Caco-2 (cell line): Measurements from ENCODE around the gene IL23A. TPM values are rescaled to one million over a fixed set of nuclear protein-coding genes. Genes with fewer than 3 reads are reported as not detected.
"Not testable (repeated sequence)": the region's sequence is repeated elsewhere in the genome, so short reads cannot be mapped to it uniquely, and the experiment has no call there.

ENCODE experiments used
- BruUV-seq: library from RNA; stranded (reverse); fragments of 400-500 nt; replicated peaks from 2 replicates; lab custom pipeline; 2021; lab: Mats Ljungman, UMichigan
- CTCF ChIA-PET: fragments of 300-600 bp; sonication (Branson Sonifier 250); formaldehyde crosslinking; loops from one replicate; lab custom pipeline; 2022; ENCODE audit warnings: antibody characterized with exemption; lab: Charles Lee
- POLR2A ChIA-PET: fragments of 300-600 bp; sonication (Branson Sonifier 250); formaldehyde crosslinking; loops from one replicate; lab custom pipeline; 2022; ENCODE audit warnings: antibody characterized with exemption; lab: Charles Lee
- DNase-seq, 2 experiments: peaks; one replicate each; pipeline versions ENCODE4 v3.0.0 to v3.0.0-alpha.2; 2020 to 2022
- H3K27me3 ChIP-seq: replicated peaks from 2 replicates; pipeline ENCODE4 v1.6.0; 2011; ENCODE audit warnings: low read length; ENCODE audit not compliant: control insufficient read depth, insufficient read depth
- H3K36me3 ChIP-seq: 2 replicates; pipeline ENCODE4 v1.5.1; 2011; ENCODE audit warnings: low read length; ENCODE audit not compliant: control insufficient read depth, insufficient read depth
- H3K4me1 ChIP-seq: fragments of 250-450 bp; sonication (Bioruptor Pico); 2 replicates; pipeline ENCODE4 v1.5.1; 2020; ENCODE audit warnings: mild to moderate bottlenecking
- H3K4me3 ChIP-seq: 2 replicates; pipeline ENCODE4 v1.5.1; 2011; ENCODE audit warnings: low read depth, mild to moderate bottlenecking, control low read depth, low read length
- H3K9me3 ChIP-seq: fragments of 250-450 bp; sonication (Bioruptor Pico); 2 replicates; pipeline ENCODE4 v1.5.1; 2020; ENCODE audit warnings: mild to moderate bottlenecking, moderate library complexity
- H3K27ac Mint-ChIP-seq: one replicate; pipeline ENCODE4 v1.8.0; 2022; ENCODE audit warnings: mixed read lengths; ENCODE audit not compliant: unreplicated experiment
- H3K27me3 Mint-ChIP-seq: one replicate; pipeline ENCODE4 v1.8.0; 2022; ENCODE audit warnings: mixed read lengths; ENCODE audit not compliant: insufficient read depth, unreplicated experiment
- H3K36me3 Mint-ChIP-seq: one replicate; pipeline ENCODE4 v1.8.0; 2022; ENCODE audit warnings: mild to moderate bottlenecking, mixed read lengths; ENCODE audit not compliant: insufficient read depth, unreplicated experiment
- H3K4me1 Mint-ChIP-seq: one replicate; pipeline ENCODE4 v1.8.0; 2022; ENCODE audit warnings: low read depth, mixed read lengths; ENCODE audit not compliant: unreplicated experiment
- H3K4me3 Mint-ChIP-seq: one replicate; pipeline ENCODE4 v1.8.0; 2022; ENCODE audit warnings: mild to moderate bottlenecking, moderate library complexity, mixed read lengths; ENCODE audit not compliant: unreplicated experiment
- H3K9me3 Mint-ChIP-seq: one replicate; pipeline ENCODE4 v1.8.0; 2022; ENCODE audit warnings: mixed read lengths; ENCODE audit not compliant: unreplicated experiment
- CTCF ChIP-seq, 2 experiments: fragments of 200-600 bp in 1 of 2; IDR thresholded peaks; 1 replicate in 1 of 2; 2 replicates in 1 of 2; pipeline versions ENCODE4 v1.5.1 to v1.8.0; 2011 to 2022; ENCODE audit warnings: antibody characterized with exemption in 1 of 2, control low read depth in 1 of 2, inconsistent platforms in 1 of 2, low read depth in 1 of 2, low read length in 1 of 2, mild to moderate bottlenecking in 1 of 2, moderate library complexity in 1 of 2; ENCODE audit not compliant: insufficient read depth in 1 of 2, severe bottlenecking in 1 of 2, unreplicated experiment in 1 of 2
- intact Hi-C: fragments of 100-400 bp; cut with micrococcal nuclease; formaldehyde crosslinking; loops from one replicate; pipeline ENCODE4 v1.10.0; 2022; ENCODE audit not compliant: unreplicated experiment
- total RNA-seq: library from RNA; stranded (reverse); gene quantifications from 2 replicates; pipeline ENCODE4 v1.2.3, GENCODE V29; 2022

Gene IL23A
- total RNA-seq, 1 experiment from 2014 or later, result 0.48 TPM

GRCh38 chr12:56341616-56342015 lies 2.9 kb downstream of the IL23A start:
- intact Hi-C loops, result no loop called here
- CTCF ChIA-PET, result interaction anchor here (0.6 to 0.9 kb wide), 2 partner anchors 11 to 26 kb away, joined by 4 to 9 read pairs; partner anchors contain the start of gene CNPY2
- H3K4me1 Mint-ChIP-seq, result peaks cover 5% of the 10 kb centered on the region
- no TSS peak for BruUV-seq
- Histone ChIP-seq H3K9me3 (no peaks in the 10 kb centered on the region), H3K4me3 (no peak overlapping the region), H3K27me3 (no peaks in the 10 kb centered on the region), H3K36me3 (peaks cover 5% of the 10 kb centered on the region), H3K4me1 (no peaks in the 10 kb centered on the region; the same call in 1 of the 2 replicates)
- POLR2A ChIA-PET, result interaction anchor here (1.2 kb wide), 1 partner anchor 18 kb away, joined by 3 read pairs; the partner anchor contains the start of gene STAT2
- no peak overlapping the region for H3K4me3 Mint-ChIP-seq
- no peaks in the 10 kb centered on the region for H3K9me3 Mint-ChIP-seq
- no peak for DNase-seq
- no peaks in the 10 kb centered on the region for H3K27me3 Mint-ChIP-seq
- H3K36me3 Mint-ChIP-seq, result peaks cover 12% of the 10 kb centered on the region
- H3K27ac Mint-ChIP-seq, result no peak overlapping the region
- no peak for TF ChIP-seq CTCF (IDR thresholded peaks at IDR 0.05; ENCODE audit: insufficient read depth in 1 of 2, low read depth in 1 of 2, low read length in 1 of 2, severe bottlenecking in 1 of 2, unreplicated experiment in 1 of 2)

- H3K4me3 Mint-ChIP-seq, H3K27me3 ChIP-seq, H3K9me3 ChIP-seq, H3K27me3 Mint-ChIP-seq, H3K4me3 ChIP-seq, H3K27ac Mint-ChIP-seq, BruUV-seq, H3K4me1 Mint-ChIP-seq, H3K36me3 ChIP-seq, H3K4me1 ChIP-seq, intact Hi-C loops, DNase-seq, H3K9me3 Mint-ChIP-seq: not testable (repeated sequence)
- CTCF ChIA-PET, result interaction anchor here (0.9 kb wide), 1 partner anchor 26 kb away, joined by 4 read pairs; the partner anchor contains the start of gene CNPY2
- POLR2A ChIA-PET, result interaction anchor here (1.2 kb wide), 1 partner anchor 18 kb away, joined by 3 read pairs; the partner anchor contains the start of gene STAT2
- peaks cover 12% of the 10 kb centered on the region for H3K36me3 Mint-ChIP-seq
These were observed 3.6 kb downstream of the IL23A start for GRCh38 chr12:56342290-56342689.

GRCh38 chr12:56346675-56347074 lies 8.0 kb downstream of the IL23A start:
- Histone ChIP-seq H3K4me1 (no peaks in the 10 kb centered on the region; the same call in 1 of the 2 replicates), H3K36me3 (peaks cover 10% of the 10 kb centered on the region), H3K9me3 (no peaks in the 10 kb centered on the region), H3K4me3 (no peak overlapping the region), H3K27me3 (no peaks in the 10 kb centered on the region)
- ChIA-PET POLR2A (interaction anchor here (1.9 kb wide), 1 partner anchor 13 kb away, joined by 6 read pairs; the partner anchor contains the start of gene STAT2), CTCF (no interaction called here)
- Mint-ChIP-seq H3K4me1 (no peaks in the 10 kb centered on the region), H3K27me3 (no peaks in the 10 kb centered on the region), H3K4me3 (no peak overlapping the region), H3K36me3 (peaks cover 39% of the 10 kb centered on the region), H3K9me3 (no peaks in the 10 kb centered on the region), H3K27ac (no peak overlapping the region)
- intact Hi-C loops, result no loop called here
- TF ChIP-seq CTCF (IDR thresholded peaks at IDR 0.05; ENCODE audit: insufficient read depth in 1 of 2, low read depth in 1 of 2, low read length in 1 of 2, severe bottlenecking in 1 of 2, unreplicated experiment in 1 of 2), result no peak
- peak in 1 of 2 experiments; percentile 19 for DNase-seq
- no TSS peak for BruUV-seq

GRCh38 chr12:56347255-56347654 lies 8.6 kb downstream of the IL23A start:
- H3K4me3 ChIP-seq, H3K9me3 ChIP-seq, H3K4me1 Mint-ChIP-seq, H3K4me3 Mint-ChIP-seq, BruUV-seq, DNase-seq, H3K4me1 ChIP-seq, intact Hi-C loops, H3K27ac Mint-ChIP-seq, H3K9me3 Mint-ChIP-seq, H3K27me3 ChIP-seq, H3K27me3 Mint-ChIP-seq: not testable (repeated sequence)
- CTCF ChIA-PET, result interaction anchor here (0.7 kb wide), 1 partner anchor 81 kb away, joined by 6 read pairs; no protein-coding TSS in a partner anchor
- peaks cover 10% of the 10 kb centered on the region for H3K36me3 ChIP-seq
- POLR2A ChIA-PET, result interaction anchor here (0.6 to 1.9 kb wide), 2 partner anchors 13 to 198 kb away, joined by 6 to 9 read pairs; partner anchors contain the start of gene STAT2
- H3K36me3 Mint-ChIP-seq, result peaks cover 39% of the 10 kb centered on the region
